Epithelial cell of proximal tubule (primary cell): Measurements from ENCODE around the gene OLIG1. TPM values are rescaled to one million over a fixed set of nuclear protein-coding genes. Genes with fewer than 3 reads are reported as not detected.

Experiments
- DNase-seq: peaks from one replicate; pipeline ENCODE4 v3.0.0-alpha.2; 2011; ENCODE audit warnings: low read depth
- H3K4me3 ChIP-seq: 2 replicates; pipeline ENCODE4 v1.5.1; 2011; ENCODE audit warnings: low read depth, mild to moderate bottlenecking, low read length
- CTCF ChIP-seq: conservative IDR thresholded peaks from 2 replicates; pipeline ENCODE4 v1.5.1; 2012; ENCODE audit warnings: low read depth, mild to moderate bottlenecking, low read length
- total RNA-seq: library from RNA; depleted of rRNA; stranded (reverse); fragments of >200 nt; gene quantifications from 2 replicates; pipeline ENCODE4 v1.2.3, GENCODE V29; 2015

The OLIG1 gene
- total RNA-seq, 1 donor from 2014 or later, result not detected

DNA sequence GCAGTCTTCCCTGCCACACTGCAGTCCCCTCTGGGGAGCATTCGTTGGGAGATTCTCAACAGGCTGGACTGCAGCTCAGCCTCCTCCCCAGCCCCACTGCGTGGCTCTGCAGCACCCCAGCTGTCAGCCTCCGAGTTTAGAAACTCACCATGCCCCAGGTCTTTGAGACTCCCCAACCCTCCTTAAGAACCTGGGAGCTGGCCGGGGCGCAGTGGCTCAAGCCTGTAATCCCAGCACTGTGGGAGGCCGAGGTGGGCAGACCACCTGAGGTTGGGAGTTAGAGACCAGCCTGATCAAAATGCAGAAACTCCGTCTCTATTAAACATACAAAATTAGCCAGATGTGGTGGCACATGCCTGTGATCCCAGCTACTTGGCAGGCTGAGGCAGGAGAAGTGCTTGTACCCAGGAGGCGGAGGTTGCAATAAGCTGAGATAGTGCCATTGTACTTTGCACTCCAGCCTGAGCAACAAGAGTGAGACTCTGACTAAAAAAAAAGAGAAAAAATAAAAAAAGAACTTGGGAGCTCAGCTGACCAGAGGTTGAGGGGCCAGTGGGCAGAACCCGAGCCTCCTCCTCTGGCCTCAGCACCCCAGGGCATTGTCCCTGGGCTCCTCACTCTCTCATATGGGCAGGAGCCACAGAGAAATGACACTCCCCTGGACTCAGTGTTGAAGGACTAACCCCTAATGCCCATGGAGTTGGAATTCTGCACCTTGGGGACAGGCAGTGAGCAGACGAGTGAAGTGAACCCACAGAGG lies 38.6 kb upstream of the OLIG1 start:
- H3K4me3 ChIP-seq, result no peak overlapping the region
- TF ChIP-seq CTCF, result no peak
- DNase-seq, result no peak

DNA sequence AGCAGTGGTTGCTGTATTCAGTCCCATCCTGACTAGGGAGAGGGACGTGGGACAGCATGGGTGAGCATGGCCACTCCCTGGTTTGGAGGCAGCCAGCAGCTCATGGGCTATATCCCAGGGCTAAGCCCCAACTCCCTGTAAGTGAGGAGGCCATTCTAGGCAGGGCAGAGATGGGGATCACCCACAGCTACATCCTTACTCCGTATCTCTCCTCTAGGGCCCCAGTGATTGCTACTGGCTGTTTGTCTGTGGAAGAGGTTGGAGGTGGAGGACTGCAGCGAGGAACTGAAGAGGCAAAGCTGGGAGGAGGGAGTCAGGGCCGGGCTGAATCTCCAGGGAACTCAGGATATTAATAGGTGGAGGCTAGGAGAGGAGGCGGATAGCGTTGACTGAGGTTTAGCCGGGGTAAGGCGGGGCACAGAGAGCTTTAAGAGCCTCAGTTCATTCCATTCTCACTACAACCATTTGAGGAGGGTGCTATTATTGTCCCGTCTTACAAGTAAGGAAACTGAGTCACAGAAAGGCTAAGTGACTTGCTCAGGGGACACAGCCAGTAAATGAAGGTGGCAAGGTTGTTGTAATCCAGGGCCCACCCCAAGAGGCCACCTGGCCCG lies 37.4 kb upstream of the OLIG1 start:
- H3K4me3 ChIP-seq, result no peak overlapping the region
- DNase-seq, result no peak
- no peak for TF ChIP-seq CTCF

DNA sequence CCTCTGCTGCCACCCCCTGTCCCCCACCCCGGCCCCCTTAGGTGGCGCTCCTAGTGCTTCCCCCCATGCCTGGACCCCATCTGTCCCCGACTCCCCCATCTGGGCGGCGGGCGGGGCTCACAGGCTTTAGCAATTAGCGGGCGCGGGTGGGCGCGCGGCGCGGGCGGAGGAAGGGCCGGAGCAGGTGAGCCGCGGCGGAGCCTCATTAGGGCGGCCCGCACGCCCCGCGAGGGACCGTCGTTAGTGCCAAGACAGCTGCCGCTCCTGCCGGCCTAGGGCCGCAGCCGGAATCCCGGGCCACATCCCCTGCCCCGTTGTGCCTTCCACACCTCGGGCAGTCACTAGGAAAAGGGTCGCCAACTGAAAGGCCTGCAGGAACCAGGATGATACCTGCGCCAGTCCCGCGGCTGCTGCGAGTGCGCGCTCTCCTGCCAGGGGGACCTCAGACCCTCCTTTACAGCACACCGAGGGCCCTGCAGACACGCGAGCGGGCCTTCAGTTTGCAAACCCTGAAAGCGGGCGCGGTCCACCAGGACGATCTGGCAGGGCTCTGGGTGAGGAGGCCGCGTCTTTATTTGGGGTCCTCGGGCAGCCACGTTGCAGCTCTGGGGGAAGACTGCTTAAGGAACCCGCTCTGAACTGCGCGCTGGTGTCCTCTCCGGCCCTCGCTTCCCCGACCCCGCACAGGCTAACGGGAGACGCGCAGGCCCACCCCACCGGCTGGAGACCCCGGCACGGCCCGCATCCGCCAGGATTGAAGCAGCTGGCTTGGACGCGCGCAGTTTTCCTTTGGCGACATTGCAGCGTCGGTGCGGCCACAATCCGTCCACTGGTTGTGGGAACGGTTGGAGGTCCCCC lies 36.6 kb upstream of the OLIG1 start:
- no peak overlapping the region for H3K4me3 ChIP-seq
- no peak for DNase-seq
- no peak for TF ChIP-seq CTCF

- DNase-seq, result no peak
- H3K4me3 ChIP-seq, result no peak overlapping the region
- TF ChIP-seq CTCF, result no peak
These were observed 36.0 kb upstream of the OLIG1 start for GRCh38 chr21:33033961-33034413.

DNA sequence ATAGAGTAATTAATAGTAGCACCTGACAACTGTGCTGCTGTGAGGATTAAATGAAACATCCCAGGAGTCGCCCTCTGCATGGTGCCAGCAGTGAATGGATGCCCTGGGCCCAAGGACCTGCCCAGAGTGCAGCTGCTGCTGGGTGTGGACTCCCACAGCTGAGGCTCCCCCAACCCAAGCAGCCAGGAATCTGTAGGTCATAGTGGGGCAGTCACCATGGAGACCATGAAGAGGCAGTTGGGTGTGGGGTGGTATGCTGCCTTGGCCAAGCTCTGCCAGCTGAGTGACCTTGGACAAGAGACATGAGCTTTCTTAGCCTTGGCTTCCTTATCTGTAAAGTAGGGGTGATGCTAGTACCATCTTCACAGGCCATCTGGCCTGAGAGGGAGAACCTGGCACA lies 34.8 kb upstream of the OLIG1 start:
- H3K4me3 ChIP-seq, result no peak overlapping the region
- TF ChIP-seq CTCF, result no peak
- DNase-seq, result no peak

DNA sequence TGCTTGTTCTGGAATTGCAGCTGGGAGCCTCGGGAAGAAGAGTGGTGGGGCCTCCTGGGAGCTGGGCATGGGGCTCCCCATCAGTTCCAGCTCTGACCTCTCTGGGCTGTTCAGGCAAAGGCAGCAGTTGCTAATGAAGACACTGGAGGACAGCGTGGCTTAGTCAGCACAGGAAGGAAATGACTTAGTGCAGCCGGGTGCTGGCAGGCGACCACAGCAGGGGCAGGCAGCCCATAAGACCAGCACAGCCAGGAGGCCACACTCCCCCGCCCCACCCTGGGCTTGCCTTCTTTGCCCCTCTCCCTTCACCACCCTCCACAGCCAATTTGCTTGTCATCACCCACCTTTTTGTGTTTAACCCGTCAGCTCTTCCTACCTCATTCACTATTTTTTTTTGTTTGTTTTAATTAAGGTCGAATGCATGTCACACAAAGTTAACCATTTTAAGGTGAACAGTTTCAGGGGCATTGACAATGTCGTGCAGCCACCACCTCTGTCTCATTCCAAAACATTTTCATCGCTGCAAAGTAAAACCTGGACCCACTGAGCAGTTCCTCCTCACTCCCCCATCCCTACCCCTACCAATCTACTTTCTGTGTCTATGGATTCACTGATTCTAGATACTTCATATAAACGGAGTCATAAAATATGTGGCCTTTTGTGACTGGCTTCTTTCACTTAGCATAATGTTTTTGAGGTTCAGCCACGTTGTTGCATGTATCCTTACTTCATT lies 33.3 kb upstream of the OLIG1 start:
- no peak for DNase-seq
- no peak for TF ChIP-seq CTCF
- H3K4me3 ChIP-seq, result no peak overlapping the region
